ENCODE results near the gene ZNF618.
"Not testable (repeated sequence)": the region's sequence is repeated elsewhere in the genome, so short reads cannot be mapped to it uniquely, and the experiment has no call there.

Gene ZNF618

DNA sequence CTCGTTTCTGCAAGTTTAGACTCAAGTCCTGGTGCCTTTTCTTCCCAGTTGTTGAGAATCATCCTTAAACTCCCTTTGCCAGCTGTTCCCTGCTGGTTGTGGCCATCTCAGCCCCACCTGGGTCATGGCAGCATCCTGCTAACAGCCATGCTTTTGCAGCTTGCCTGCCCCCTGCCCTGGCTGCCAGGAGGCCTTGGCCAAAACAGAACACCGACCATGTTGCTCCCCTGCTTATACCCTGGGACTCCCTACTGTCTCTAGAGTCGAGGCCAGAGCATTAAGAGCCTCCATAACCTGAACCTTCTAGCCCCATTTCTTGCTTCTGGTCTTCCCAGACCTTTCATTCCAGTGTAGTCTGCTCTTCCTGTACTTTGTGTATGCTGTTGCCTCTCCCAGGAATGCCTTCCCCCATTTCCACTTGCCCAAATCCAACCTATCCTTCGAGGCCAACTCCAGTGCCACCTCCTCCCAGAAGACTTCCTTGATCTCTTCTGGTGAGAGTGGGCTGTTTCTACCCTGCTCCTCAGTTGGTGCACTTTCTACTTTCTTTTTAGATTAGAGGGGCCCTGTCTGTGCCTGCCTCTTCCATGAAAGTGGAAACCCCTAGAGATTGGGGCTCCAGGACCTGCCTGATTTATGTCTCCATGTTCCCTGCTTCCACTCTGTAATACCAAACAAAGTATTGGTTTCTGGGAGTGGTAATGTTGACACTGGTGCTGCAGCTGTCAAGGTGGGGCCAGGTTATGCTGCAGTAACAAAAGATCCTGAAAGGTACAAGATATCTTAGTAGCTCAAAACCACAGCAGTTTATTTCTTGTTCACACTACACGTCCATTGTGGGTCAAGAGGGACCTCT lies 113.8 kb downstream of the ZNF618 start:
- DNase-seq: no peak

DNA sequence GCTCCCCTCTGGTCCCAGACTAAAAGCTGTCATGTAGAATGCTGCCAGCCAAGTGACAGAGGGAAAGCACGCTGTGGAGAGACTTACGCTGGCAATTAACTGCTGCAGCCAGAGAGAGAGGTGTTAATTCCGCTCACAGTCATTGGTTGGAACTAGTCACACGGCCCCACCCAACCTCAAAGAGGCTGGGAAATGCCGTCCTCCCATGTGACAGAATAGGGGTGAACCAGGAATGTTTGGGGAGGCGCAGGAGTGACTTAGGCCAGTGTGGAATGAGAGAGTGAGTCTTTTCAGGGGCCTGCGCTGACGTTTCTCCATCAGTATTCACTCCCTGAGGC lies 114.4 kb downstream of the ZNF618 start:
- no peak for DNase-seq

DNA sequence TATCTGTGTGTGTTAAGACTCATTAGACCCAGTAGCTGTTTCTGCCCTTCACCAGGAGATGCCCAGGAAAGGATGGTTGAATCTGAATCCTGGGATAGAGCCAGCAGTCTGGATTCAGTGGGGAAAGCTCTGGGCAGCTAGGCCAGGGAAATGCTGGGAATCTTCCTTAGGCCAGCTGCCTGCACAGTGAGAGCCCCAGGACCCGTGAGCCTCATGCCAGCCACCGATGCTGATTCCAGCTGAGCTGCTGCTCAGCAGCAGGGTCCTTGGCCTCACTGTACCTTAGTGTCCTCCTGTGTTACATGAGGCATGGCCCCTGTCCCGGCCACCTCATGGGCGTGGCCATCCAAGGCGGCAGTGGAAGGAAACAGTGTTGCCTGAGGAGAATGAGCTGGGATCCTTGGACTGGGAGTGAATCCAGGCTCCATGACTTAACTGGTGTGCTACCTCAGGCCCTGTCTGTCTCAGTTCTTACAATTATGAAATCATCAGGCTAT lies 114.9 kb downstream of the ZNF618 start:
- no peak for DNase-seq

DNA sequence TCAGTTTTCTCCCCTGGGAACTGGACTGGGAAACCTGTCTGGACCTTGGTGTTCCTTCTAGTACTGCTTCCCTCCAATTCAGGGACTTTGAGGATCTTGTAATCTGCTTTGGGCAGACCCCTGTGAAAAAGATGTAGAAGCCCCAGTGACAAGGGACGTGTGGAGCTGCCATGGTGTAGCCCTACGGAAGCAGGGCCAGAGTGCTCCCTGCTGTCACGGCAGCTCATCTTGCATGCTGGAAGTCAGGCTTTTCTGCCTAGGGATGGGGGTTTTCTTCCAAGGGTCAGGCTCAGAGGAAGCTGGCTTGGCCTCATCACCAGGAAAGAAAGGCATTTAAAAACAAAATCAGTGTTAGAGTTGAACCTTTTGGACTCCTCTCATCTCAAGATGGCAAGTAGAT lies 115.6 kb downstream of the ZNF618 start:
- no peak for DNase-seq

DNA sequence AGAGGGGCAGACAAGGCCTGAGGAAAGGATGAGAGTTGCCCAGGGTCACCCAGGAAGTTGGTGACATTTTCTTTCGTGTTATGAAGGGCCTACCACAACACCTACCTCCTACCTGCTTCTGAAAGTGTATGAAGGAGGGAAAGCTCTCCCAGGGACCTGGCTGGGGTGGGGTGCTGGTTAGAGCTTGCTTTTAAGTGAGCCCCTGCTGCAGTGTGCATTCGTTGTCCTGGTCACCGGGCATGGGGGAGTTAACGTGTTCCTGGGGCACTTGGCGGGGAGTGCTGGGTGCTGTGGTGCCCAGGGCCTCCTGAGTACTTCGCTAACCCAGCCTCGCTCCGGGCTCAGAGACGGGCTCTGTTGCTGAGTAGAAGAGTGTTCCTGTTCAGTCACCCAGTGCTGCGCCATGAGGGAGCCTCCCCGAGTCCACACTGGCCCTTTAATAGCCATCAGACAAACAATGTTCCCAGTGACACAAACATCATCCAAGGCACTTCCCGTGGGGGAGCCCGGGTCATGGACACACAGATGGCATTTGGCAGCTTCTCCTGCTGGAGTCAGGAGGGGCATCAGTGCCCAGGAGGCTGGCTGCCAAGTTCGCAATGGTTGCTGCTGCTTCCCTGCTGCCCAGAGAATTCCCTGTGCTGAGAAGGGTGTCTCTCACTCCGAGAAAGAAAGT lies 116.3 kb downstream of the ZNF618 start:
- no peak for DNase-seq

DNA sequence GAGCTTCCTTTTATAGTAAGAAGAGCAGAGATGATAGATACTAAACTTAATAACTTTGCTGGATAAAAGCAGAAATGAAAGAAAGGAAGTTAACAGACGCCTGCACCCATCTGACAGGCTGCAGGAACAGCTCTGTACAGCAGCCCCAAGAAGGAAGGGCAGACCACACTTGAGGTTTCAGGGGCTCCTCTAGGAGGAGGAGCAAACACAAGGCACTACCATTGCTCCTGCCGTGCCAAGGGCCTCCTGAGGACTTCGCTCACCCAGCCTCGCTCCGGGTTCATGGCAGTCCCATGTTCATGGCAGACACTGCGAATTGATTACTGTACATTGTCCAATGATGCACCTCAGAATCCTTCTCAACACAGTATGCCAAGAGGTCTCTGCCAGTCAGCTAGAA lies 116.9 kb downstream of the ZNF618 start:
- no peak for DNase-seq

DNA sequence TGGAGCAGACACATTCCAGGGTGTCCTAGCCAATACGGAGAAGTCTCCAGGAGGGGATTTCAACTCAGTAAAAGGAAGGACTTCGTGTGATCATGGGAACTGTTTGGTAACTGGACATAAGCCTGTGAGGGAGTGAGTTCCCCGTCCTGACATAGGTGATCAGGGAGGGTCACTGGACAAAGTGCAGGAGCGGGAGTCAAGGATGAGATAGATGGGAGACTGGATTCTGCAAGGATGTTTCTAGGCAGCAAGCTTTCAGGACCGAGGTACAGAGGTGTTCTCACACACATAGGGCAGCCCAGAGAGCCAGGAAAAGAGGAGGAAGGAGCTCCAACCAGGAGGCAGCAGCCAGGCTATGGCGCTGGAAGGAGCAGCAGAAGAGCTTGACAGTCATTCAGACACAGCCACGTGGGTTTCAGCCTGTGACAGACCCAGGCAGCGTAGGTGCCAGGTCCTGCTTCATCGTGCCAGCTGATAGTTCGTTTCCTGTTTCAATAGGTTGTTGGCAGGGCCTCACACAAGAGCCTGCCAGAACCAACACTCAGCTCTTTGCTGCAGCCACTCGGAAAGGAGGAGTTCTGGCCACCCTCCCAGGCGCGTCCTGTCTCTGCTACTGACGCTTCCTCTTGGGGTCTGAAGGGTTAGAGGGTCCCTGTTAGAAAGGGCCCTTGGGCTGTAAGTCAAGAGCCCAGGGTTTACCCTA lies 117.9 kb downstream of the ZNF618 start:
- DNase-seq: no peak

DNA sequence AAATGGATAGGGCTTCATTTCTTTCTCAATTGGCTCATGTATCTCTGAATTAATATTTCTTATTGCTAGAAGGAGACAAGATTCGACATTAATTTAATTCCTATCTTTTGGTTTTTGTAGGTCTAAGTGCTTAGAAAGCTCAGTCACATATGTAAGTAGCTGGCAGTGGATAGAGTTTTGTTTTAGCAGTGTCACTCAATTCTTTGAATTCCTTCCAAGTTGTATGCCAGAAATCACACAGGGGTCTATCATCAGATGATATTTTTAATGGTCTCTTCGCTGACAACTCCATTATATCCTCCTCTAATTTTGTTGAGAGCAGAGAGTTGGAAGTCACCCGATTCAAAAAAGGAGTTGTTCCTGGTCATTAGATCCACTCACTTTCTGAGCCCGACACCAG lies 119.3 kb downstream of the ZNF618 start:
- no peak for DNase-seq

DNA sequence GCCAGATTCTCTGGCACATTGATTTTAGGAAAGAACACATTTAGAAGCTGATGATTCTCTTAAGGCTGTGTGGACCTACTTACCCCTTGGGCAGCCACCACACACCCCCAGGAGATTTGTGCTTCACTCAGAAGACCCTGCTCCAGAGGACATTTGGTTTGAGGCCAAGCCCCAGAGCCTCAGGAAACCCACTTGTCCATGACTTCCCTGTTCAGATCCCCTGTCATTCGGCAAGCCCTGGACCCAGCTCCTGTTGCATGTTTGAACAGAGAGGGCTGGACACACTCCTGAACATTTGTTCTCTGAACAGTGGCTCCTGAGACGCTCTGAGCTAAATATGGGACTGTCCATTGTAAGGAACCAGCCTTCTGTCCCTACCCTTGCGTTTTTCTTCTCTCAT lies 119.9 kb downstream of the ZNF618 start:
- no peak for DNase-seq

DNA sequence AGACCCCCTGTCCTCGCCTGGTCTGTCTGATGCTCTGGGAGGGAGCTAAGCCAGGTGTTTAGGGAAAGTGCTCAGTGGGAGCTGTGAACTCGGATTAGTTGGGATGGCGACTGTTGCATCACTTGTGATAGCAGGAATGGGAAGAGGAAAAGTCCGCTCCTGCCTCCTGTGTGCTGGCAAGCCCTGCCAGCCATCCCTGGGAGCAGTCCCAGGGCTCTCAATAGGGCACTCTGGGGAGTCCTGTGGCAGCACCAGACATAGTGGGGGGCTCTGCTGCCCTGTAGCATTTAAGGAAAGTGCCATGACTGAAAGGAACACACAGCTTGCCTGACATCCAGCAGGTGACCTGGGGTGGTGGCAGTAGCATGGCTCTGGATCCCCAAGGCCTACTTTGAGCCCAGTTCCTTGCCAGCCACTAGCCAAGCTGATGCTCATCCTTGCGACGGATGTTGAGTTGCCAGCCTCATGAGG lies 120.5 kb downstream of the ZNF618 start:
- DNase-seq: no peak

DNA sequence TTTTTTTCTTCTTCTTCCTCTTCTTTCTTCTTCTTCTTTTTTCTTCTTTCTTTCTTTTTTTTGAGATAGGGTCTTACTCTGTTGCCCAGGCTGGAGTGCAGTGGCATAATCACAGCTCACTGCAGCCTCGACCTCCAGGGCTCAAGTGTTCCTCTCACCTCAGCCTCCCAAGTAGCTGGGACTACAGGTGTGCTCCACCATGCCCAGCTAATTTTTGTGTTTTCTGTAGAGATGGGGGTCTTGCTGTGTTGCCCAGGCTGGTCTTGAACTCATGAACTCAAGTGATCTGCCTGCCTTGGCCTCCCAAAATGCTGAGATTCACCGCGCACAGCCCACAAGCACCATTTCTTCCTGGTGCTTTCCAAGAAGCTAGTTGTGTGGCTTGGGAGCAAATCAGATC lies 121.0 kb downstream of the ZNF618 start:
- not testable (repeated sequence) for DNase-seq

DNA sequence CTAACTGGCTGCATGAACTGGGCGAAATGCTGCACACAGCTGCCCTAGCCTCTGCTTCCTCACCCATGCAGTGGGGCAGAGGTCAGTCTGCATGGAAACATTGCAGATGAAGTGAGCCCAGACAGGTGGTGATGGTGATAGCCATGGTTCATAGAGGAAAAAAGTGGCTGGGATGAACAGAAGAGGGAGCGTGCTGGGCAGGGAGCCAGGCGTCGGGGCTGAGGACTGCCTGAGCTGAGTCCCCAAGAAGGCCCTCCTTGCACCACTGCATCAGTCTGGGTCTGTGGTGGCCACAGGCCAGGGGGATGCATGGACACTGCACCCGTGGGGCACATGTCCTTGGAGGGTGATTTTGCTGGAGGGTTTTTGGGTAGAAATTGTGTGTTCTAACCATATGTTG lies 121.5 kb downstream of the ZNF618 start:
- DNase-seq: no peak

DNA sequence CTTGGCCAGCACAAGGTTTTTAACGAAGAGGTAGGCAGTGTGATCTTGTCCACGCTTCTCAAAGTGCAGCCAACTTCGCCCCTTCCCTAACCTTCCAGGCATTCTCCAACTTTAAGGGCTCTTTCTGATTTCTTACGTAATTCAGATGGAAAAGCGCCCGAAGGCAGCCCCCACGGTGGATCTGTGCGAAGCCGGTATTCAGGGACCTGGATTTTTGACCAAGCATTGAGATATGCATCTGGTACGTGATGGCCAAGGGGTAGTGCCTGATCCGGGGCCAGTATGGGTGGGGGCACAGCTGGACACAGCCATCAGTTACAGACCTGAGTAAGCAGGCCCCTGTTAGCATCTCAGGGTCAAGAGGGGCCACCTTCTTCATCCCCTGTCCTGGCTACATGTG lies 122.0 kb downstream of the ZNF618 start:
- no peak for DNase-seq

DNA sequence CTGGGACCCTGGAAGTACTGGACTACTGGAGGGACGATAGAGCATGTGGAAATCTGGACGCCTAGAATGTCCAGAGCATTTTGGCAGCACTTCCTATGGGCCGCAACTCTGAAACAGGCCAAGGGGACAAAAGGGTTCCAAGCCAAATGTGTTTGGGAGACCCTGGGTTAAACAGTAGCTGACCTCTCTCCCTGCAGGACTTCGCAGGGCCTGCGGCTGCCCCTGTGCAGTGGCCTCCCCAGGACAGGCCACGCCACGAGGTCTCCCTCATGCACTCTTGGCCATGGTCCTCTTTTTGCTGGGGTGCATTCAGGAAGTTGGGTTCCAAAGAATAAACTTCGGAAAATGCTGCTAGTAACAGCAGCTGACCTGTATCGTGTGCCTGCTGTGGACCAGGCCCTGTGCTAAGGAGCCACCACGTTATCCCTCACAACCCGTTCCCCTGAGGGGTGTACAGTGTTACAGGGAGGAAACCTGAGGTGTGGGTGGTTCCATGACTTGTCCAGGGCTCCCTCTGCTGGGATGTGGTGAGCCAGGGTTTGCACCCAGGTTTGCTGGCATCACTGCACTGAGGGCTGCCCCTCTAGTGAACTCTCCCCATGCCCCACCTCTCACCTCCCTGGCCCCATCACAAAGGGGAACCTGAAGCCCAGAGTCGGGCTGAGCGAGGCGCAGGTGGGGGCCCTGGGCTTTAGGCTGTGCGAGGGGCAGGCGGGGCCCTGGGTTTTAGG lies 122.6 kb downstream of the ZNF618 start:
- DNase-seq: no peak

DNA sequence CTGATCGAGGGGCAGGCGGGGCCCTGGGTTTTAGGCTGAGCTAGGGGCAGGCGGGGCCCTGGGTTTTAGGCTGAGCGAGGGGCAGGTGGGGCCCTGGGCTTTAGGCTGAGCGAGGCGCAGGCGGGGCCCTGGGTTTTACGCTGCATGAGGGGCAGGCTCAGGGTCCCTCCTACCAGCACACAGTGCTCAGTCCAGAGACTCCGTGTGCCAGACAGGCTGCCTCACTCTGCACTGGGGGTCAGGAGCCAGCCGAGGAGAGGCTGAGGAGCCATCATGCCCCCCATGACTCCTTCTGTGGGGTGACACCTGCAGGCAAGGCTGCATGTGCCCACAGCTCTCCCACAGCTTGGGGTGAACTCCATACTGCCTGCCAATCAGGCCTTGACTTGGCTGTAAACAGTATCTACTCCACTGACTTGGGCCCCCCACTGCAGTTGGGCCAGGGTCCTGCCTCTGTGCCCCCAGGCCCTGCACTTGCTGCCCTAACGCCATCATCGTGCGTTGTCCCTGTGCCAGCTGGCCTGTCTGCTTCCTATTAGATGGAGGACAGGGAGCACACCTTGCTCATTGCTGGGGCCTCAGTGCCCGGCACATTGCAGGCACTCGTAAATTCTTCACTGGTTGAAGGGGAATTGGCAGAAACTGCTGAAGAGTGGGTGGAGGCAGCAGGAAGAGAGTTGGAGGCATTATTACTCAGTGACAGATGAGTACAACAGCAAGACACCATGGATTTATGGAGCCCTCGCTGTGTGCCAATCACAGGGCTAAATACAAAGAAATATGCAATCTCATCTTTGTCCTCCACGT lies 123.3 kb downstream of the ZNF618 start:
- no peak for DNase-seq

DNA sequence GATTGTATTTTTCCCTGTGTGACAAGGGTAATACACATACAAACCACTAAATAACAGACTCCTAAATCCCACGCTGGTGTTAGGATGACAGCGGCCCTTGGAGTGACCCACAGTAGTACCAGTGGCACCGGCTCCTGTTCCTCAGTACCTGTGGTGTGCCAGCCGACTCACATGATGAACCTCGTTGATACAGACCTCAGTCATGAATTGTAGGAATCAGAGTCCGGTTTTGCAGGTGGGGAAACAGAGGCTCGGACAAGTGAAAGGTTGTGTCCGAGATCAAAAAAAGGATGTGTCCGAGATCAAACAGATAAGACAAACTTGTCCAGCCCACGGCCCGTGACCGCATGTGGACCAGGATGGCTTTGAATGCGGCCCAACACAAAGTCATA lies 124.0 kb downstream of the ZNF618 start:
- no peak for DNase-seq

DNA sequence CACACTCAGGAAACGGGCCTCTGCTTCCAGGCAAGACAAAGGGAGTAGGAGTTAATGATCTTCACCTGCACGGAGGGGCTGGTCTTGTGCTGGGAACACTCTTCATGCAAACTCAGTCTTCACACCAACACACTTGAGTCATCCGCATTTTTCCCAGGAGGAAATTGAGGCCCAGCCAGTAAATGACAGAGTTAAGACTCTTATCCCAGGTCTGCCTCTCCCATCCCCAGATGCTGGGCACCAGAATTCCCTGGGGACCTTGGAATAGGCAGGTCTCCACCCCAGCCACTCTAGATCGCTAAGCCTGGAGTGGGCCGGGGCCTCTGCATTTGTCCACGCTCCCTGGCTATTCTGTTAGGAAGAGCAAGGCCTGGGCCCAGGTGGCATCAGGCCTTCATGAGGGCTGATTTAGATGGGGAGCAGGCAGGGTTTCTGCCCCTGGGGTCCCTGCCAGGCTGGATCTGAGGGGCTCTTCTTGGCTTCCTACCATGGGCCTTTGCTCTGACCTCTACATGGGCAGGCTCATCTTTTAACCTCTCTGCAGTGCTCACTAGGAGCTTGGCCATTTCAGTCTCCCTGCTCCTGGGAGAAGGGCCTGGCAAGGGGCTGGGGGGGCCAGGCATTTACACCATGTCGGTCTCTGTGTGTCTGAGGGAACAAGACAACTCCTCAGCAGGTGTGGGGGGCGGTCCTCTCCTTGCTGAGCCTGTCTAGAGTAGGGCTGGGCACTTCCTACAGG lies 124.7 kb downstream of the ZNF618 start:
- DNase-seq: no peak

DNA sequence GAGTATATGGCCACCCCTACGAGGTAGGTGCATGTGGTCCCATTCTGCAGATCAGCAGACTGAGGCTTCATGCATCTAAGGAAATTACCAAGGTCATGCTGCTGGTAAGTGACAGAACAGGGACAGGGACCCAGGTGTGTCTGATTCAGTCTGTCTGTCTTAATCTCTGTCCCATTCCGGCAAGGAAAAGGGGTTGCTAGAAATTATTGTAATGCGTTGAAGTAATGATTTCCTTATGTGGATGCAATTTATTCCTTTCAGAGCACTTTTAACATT lies 125.2 kb downstream of the ZNF618 start:
- no peak for DNase-seq

DNA sequence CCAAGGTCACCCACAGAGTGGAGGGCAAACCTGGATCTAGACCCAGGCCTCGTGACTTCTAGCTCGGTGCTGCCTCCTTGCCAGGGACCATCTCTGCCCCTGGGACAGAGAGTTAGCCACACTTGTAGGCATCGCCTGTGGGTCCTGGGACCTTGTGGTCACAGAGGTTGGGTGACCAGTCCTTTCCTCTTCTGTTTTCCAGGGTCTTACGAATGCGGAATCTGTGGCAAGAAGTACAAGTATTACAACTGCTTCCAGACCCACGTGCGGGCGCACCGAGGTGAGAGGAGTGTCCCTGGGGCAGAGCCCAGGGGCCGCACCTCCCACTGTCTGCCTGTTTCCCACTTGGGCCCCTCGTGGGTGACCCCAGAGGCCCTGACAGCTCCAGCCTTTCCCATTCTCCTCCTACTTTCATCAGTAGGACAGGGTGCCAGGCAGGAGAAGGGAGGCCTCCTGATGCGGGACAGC lies 125.7 kb downstream of the ZNF618 start:
- no peak for DNase-seq

DNA sequence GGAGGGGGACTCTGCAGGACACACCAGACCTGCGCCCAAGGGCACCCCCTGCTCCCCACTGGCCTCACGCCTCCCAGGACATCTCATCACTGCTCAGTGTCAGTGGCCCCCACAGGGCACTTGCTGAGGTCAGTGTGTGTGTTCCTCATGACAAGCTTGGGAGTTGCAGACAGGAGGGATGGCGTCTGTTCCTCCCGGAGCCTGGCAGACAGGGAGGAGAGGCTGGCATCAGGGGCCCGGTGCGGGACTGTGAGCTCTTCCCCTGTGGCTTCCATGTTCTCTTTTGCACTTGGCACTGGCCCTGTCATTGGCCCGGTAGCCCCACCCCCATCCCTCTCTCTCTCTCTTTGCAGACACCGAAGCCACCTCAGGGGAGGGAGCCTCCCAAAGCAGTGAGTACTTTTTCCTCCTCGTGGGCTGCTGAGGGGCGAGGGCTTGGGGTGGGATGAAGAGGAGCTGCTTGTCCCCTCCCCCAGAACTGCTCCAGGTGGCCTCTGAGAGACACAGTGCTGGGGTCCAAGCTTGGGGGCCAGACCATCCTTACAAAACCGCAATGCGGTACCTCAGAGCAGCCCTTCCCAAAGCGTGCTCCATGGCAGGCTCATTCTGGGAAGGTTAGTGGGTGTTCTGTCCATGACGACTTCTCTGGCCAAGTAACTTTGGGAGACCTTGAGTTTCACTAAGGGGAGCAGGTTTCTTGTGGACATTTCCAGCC lies 126.3 kb downstream of the ZNF618 start:
- DNase-seq: no peak

DNA sequence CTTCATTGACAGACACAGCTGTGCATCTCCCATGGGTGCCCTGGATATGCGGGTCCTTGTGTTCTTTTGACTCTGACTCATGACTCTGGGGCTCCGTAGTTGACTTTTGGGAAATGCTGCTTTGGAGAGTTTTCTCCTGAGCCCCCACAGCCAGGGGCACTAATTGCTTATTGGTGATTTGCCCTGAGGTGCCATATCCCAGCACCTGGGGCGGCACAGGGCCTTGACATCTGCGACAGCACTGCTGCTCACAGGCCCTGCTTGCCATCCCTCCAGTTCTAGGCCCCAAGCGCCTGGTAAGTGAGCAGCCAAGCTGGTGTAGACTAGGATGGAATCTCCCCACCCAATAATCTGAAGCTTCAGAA lies 126.9 kb downstream of the ZNF618 start:
- no peak for DNase-seq

Measured in activated naive CD4-positive, alpha-beta T cell treated with Interleukin-2 at 50 U/mL for 16 hours (primary cell).